ENCODE results near the gene CIAO2A.
"Not testable (repeated sequence)": the region's sequence is repeated elsewhere in the genome, so short reads cannot be mapped to it uniquely, and the experiment has no call there.

CIAO2A gene

DNA sequence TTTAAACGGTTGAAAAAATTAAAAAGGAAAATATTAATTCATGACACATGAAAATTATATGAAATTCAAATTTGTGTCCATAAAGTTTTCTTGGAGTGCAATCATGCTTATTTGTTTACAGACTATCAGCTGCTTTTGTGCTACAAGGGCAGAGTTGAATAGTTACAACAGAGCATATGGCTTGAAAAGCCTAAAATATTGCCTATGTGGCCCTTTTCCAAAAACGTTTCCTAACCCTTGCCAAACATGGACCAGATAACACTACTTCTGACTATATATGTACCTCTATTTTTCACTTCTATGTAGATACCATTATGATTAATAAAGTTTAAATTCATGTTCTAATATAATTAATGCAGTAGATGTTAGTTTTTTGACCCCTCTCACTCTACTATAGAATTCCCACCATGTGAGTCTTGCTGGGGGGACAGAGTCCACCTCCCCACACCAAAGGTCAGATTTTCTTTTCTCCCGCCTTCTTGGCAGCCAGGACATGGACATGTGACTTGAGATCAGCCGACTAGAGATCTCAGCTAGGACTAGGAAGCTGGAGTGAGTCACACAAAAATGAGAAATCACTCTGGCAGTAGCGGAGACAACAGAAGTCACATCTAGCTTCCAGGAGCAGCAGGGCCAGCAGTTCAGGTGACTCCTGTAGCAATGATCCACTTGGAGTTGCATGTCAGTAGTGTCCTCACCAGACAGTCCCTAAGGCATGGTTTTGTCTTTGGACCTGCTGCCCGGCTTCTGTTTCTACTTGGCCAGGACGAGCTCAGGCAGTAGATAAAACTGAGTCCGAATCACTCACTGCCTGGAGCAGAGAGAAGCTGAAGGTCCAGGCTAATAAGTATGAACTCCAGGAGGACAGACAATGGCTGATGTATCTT is 22.4 kb downstream of the CIAO2A start:
- DNase-seq, result peak in 5 of 14 donors; percentile 10 to 63 (median 24)

DNA sequence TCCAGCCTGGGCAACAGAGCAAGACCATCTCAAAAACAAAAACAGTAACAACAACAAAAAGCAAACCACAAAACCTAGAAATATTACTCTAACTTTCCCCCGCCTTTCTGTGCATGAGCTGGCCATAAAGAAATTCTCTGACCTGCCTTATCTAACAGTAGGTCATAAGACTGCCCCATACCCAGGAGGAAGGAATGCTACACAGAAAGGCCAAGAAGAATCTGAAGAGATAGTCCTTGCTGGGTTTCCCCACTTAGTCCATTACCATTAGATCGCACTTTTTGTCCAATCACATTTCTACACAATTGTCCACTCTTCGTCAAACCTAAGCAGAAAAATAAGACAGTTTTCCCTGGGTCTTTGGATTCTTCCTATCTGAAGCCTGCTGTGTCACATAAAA is 23.5 kb downstream of the CIAO2A start:
- no peak for DNase-seq

DNA sequence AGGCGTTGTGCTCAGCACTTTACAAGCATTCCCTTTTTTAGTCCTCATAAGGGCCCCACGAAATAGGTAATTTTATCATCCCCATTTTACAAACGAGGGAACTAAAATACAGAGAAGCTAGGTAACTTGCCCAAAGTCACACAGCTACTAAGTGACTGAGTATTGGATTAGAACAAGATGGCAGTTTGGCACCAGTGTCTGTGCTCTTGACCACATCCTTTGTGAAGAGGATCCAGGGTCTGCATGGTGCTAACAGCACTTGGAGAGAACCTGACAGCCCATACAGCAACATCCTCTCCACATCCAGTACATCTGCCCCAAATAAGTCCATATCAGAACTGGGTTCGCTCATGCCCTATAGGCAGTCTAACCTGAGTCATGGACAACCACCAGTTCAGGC is 25.5 kb downstream of the CIAO2A start:
- DNase-seq, result no peak

DNA sequence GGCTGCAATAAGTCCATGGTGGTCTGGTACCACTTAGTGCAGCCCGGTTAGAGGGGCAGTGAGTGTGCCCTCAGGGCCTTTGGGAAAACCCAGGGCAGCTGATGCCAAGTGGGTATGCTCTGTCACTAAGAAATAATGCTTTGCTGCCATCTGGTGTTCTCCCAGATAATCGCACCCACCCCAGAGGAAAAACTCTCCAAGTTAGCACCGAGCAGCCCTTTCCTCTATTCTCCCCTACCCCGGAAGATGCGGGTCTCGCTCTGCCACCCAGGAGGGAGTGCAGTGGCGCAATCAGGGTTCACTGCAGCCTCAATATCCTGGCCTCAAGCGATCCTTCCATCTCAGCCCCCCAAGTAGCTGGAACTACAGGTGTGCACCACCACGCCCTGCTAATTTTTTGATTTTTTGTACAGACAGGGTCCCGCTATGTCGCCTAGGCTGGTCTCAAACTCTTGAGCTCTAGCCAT is 26.0 kb downstream of the CIAO2A start:
- peak in 12 of 14 donors; percentile 15 to 67 (median 36) for DNase-seq

DNA sequence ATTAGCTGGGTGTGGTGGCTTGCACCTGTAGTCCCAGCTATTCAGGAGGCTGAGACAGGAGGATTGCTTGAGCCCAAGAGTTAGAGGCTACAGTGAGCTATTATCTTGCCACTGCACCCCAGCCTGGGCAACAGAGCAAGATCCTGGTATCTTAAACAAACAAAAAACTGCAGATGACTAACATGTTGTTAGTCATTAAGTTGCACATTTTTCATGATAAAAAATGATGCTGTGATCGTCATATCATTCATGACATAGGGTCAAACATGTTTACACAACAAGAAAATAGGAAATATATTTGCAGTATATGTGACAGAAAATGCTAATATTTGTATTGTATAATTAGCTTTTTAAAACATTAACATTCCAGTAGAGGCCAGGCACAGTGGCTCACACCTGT is 27.2 kb downstream of the CIAO2A start:
- DNase-seq, result no peak

DNA sequence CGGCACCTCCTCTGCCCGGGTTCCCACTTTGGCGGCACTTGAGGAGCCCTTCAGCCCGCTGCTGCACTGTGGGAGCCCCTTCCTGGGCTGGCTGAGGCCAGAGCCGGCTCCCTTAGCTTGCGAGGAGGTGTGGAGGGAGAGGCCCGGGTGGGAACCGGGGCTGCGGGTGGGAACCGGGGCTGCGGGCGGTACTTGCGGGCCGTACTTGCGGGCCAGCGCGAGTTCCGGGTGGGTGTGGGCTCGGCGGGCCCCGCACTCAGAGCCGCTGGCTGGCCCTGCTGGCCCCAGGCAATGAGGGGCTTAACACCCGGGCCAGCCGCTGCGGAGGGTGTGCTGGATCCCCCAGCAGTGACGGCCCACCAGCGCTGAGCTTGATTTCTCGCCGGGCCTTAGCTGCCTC is 32.9 kb downstream of the CIAO2A start:
- DNase-seq, result no peak

DNA sequence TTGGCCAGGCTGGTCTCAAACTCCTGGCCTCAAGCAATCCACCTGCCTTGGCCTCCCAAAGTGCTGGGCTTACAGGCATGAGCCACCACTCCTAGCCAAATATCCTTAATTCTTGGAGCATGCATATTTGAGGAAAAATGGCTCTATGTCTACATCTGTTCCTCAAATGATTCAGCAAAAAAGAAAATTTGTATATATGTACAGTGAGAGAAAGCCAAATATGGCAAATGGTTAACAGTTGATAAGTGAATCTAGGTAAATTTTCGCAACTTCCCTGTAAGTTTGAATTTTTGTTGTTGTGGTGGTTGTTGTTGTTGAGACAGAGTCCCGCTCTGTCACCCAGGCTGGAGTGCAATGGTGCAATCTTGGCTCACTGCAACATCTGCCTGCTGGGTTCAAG is 34.5 kb downstream of the CIAO2A start:
- DNase-seq, result not testable (repeated sequence)

DNA sequence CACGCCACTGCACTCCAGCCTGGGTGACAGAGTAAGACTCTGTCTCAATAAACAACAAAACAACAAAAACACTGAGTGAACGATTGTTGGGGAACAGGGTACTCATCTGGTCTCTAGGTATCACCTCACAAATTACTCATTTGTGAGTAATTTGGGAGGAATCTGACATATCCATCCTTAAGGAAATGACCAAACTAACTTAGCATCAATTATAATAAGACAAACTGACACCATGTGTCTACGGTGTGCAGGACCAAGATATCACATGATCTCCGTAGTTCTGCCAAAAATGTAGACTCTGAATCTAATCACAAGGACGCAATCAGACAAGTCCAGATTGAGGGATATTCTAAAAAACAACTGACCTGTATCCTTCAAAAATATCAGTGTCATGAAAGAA is 35.4 kb downstream of the CIAO2A start:
- no peak for DNase-seq

DNA sequence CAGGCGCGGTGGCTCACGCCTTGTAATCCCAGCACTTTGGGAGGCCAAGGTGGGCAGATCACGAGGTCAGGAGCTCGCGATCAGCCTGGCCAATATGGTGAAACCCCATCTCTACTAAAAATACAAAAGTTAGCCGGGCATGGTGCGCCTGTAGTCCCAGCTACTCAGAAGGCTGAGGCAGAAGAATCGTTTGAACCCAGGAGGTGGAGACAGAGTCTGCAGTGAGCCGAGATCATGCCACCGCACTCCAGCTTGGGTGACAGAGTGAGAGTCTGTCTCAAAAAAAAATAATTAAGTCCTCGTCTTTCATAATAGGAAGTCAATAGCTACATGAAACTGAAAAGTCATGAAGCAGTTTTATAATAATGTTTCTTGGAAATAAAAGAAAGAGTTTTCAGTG is 40.0 kb downstream of the CIAO2A start:
- DNase-seq, result not testable (repeated sequence)

DNA sequence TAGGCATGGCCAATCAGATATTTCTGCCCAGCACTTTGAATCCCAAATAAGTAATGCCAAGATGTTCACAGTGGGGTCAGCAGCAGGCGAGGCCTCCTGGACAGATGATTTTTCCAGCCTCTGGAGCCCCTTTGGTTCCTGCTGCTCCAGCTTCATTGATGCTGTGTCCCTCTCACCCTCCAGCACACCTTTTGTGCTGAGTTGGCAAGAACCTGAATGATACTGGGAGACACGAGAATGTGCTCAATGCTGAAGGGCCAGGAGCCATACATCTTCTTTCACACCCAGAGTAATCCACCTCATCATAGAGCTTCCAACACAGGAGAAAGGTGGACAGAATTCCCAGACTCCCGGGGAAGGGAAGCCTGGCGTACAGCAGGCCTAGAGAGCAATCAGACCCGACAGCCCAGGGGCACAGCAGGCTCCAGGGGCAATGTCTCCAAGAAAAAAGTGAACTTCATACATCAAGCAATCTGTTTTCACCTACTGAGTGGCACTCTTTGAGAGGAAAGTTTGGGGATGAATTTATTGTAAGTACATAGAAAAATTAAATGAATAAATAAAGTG is 40.6 kb downstream of the CIAO2A start:
- DNase-seq, result no peak

DNA sequence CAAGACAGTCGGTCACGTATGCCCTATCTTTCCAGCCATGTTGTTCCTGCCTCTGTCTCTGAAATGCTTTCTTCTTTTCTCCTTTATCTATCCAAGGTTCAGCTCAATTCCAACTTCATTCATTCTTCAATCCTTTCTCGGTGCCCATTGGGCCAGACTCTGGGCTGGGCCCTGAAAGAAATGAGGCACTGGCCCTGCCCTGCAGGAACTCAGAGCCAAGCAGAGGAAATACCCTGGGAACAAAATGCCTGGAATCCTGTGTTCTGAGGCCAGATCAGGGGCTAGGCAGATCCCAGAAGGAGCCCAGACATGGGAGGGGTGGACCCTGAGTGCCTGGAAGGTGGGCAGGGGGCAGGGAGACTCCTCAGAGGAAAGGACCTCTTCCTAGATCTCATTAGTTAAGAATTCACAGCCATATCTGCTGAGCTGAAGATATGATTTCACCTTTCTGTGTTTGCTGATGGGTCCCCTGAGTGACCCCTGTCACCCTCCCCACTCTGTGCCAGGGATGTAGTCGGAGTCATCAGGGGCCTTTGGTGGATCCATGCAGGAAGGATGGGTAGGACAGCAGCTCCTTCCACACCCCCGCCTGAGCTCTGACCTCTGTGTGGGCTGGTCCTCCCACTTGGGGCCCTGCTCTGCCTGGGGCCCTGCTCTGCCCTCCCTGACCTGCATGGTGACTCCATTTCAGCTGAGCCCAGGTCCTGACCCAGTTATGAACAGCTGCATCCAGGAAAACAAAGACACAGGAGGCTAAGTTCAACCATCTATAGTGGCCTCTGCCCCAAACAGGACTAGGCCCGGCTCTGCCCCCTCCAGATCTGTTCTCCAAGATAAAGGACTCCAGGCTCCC is 42.0 kb downstream of the CIAO2A start:
- DNase-seq, result no peak

DNA sequence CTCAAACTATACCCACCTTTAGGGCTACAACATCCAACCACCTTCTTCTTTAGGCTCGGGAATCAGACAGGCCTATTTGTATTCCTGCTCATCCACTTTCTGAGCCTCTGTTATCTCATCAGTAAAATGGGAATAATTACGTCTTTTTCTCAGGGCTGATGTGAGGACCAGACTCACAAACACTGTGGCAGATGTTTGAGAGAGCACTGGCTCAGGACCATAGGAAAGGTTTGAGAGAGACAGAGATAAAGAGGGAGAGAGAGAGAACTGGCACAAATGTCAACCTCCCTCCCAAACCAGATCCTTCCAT is 42.6 kb downstream of the CIAO2A start:
- DNase-seq, result no peak

DNA sequence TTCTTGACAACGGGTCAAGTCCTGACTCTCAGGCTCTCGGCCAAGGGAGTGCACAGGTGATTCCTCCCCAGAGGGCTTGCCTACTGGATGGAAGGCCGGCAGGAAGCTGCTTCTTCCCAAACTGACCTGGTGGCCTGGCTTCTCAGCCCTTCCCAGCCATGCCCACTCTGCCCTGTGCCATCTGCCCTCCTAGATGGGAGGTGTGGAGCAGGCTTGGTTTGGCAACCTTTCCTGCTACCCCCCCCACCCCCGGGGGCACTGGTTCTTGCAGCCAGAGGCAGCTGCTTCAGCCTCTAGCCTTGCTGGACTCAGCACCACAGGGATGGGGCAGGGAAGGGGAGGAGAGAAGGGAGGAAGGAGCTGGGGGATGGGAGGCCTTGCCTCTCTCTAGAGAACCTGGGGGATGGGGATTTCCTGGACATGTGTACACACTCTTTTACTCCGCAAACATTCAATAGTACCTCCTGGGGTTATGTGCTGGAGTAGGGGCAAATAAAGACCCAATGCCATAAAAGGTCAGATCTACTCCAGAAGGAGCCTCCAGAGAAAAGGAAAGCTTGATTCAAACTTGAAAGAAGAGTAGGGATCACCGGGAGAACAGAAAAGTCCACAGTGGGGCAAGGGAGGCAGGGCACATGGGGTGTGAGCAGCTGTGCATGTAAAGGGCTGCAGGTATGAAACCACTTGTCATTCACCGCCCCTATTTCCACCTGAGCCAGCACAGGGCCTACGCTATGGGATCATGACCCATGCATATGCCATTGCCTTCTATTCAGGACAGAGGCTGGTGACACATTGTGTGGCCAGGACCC is 43.2 kb downstream of the CIAO2A start:
- DNase-seq, result no peak

DNA sequence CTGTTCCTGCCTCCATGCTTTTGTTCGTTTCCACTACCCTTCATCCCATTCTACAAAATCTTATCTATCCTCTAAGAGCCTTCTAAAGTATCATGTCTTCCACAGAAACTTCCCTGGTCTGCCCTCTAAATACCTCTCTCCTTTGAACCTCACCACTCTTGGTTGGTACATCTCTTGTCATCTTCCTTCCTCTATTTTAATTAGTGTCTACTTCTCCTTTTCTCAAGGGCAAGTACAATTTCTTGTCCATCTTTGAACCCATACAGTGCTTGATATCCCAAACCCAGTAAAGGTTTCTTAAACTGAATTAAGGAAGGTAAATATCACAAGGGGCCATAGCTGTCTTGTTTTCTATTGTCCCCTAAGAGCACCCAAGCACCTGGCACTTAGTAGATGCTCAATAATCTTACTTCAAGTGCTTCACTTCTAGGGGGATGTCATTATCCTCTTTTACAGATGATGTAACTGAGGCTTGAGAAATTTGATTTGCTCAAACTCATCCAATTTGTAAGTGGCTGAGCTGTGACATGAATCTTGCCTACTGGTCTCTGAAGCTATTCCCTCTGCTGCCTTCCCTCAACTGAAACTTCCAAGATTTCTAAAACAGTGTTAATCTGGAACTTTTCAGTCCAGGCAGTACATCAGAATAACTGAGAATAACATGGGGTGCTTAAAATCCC is 44.7 kb downstream of the CIAO2A start:
- no peak for DNase-seq

DNA sequence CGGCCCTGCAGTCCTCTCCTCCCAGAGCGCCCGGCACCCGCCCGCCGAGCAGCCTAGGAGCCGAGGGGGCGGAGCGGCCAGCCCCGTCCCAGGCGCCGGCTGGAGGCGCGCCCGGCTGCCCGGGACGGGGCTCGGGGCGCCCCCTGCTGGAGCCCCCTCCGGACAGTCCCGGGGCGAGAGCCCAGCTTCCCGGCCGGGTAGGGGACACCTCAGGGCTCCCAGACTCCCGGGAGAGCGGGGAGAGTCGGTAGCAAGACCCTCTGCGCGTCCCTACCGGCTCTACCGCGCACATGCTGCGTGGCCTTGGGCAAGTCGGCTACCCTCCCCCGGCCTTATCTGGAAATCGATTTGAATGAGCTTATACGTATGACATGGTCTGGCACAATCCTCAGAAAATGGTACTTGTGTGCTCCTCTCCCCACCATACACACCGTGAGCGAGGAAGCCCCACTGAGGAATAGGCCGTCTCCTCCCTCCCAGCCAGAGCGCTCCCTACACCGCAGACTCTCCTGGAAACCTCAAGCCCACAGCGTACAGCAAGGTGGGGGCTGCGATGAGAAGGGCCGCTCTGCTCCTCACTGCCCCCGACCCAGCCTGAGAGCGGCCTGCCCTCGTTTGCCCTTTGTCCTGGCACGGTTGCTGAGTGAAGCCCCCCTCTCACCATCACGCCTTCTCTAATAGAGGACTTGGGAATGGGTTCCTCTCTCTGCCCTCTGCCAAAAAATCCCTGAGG is 47.1 kb downstream of the CIAO2A start, which contains the start of gene DAPK2:
TSS of gene DAPK2 (minus strand) at position 65 of the 733 bp plus-strand sequence. CDS start 6,224 bp downstream, outside the sequence.
- peak in 13 of 14 donors; percentile 13 to 84 (median 31) for DNase-seq

DNA sequence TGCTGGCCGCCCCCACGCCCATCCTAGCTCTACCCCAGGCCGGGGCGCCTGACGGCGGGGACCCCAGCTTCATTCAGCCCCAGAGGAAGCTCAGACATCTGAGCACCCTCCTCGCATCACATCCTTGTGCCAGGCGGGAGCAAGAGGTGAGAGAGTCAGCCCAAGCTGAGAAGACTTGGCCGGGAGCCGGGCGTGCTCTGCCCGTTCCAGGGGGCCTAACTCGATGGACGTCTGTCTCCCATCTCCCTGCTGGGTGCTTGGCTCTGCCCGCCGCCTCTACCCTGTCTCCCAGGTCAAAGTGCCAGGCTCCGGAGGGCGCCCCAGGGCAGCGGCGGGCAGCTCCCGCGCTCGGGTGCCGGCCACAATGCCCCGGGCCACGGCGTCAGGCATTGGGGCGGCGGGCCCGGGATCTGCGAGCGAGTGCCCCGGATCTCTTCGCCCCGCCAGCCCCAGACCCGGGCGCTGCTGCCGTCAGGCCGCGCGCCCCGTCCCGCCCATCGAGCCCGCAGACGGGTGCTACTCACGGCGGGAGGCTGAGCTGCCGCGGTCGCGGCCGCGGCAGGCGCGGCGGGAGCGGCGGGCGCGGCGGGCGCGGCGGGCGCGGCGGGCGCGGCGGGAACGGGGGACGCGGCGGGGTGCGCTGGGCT is 47.7 kb downstream of the CIAO2A start:
- DNase-seq, result peak in 3 of 14 donors; percentile 42 to 60 (median 57)

DNA sequence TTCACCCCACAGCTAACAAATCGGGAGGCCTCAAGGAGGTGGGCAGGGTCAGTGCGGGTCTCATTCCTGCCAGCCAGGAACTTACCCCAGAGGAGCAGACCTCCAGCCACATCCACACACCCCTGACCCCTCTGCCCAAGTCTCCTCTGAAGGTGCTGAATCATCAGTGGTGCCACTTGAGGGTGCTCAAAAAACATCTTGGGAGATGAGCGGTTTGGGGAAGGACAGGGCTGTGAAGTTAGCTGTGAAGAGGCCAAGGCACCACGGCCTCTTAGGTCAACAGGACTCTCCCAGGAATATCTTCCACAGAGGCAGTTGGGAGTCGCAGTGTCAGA is 48.6 kb downstream of the CIAO2A start:
- DNase-seq, result no peak

DNA sequence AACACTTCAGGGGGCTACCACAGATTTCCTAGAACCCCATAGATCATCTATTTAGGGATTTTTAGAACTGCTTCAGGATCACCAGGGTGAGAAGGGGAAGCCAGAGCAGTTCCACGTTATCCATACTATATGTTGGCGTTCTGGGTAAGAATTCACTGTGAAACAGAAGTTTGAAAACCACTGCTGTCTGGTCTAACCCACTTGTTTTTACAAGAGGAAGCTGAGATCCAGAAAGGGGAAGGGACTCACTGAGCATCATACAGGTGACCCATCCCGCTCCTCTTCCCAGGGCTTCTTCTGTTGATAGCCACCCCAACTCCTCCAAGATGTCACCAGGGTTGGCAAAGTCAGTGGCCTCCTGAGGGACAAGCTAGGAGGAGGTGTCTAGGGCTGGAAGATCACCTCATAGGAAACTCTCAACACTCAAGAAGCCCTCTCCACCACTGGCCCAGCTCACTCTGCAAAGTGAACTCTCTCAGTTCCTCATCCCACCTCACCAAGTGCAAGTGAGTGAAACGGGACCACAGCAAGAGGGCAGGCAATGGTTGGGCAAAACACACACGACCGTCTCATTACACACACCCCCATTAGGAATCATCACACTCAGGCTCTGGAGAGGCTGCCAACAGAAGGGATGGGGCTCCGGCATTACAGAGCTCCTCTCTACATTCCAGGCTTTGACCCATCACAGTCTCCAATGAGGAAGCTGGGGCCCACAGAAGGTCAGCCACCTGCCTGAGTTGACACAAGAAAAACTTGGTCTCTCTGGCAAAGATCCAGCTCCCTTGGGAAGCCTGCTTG is 49.1 kb downstream of the CIAO2A start:
- no peak for DNase-seq

DNA sequence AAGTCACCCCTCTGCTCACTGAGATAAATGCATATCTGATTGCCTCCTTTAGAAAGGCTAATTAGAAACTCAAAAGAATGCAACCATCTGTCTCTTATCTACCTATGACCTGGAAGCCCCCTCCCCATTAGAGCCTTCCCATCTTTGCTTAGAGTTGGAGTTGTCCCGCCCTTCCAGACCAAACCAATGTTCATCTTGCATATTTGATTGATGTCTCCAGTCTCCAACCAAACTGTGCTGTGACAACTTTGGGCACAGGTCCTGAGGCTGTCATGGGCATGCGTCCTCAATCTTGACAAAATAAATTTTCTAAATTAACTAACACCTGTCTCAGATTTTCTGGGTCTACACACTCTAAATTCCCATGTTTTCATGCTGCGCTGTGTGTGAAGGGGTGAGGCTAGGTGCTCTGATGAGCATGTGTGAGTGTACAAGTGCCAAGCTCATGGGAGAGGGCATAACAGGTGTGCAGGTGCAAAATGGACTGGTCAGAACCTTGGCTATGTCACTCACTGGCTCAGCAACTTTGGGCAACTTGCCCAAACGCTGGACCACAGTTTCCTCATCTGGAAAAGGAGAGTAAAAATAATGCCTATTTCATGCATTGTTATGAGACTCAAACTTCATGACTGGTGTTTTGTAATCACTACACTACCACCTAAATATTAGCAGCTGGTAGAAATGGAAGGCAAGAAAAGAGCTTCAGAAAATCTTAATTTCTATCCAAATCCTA is 54.6 kb downstream of the CIAO2A start:
- DNase-seq, result no peak
